MM.1S (cell line): ENCODE data around the gene GPT2.

Experiments used
- DNase-seq: peaks from one replicate; pipeline ENCODE4 v3.0.0-alpha.2; 2015
- H2AFZ ChIP-seq: fragments of 300-600 bp; sonication (generic); 2 replicates; pipeline ENCODE4 v1.6.0; 2016; ENCODE audit warnings: antibody characterized with exemption, low read length
- H3F3A ChIP-seq: fragments of 300-600 bp; sonication (generic); 2 replicates; pipeline ENCODE4 v1.6.1; 2016; ENCODE audit warnings: mild to moderate bottlenecking, antibody characterized with exemption, low read length, moderate library complexity, mixed read lengths; ENCODE audit not compliant: insufficient read depth
- H3K27ac ChIP-seq: fragments of 300-600 bp; sonication (generic); 2 replicates; pipeline ENCODE4 v1.5.1; 2016; ENCODE audit warnings: mild to moderate bottlenecking, low read length
- H3K27me3 ChIP-seq: fragments of 300-600 bp; sonication (generic); replicated peaks from 2 replicates; pipeline ENCODE4 v1.6.0; 2016; ENCODE audit warnings: low read length; ENCODE audit not compliant: insufficient read depth
- H3K36me3 ChIP-seq: fragments of 300-600 bp; sonication (generic); replicated peaks from 2 replicates; pipeline ENCODE4 v1.6.1; 2016; ENCODE audit warnings: mild to moderate bottlenecking, low read length, mixed read lengths; ENCODE audit not compliant: insufficient read depth
- H3K4me1 ChIP-seq: fragments of 300-600 bp; sonication (generic); 2 replicates; pipeline ENCODE4 v1.6.1; 2016; ENCODE audit warnings: low read length, mixed read lengths
- H3K4me2 ChIP-seq: fragments of 300-600 bp; sonication (generic); 2 replicates; pipeline ENCODE4 v1.6.0; 2016; ENCODE audit warnings: low read depth, low read length
- H3K4me3 ChIP-seq: fragments of 300-600 bp; sonication (generic); 2 replicates; pipeline ENCODE4 v1.5.1; 2016; ENCODE audit warnings: low read length, mixed read lengths
- H3K79me2 ChIP-seq: fragments of 300-600 bp; sonication (generic); 2 replicates; pipeline ENCODE4 v1.6.1; 2016; ENCODE audit warnings: mixed run types, low read length, mixed read lengths
- H3K9ac ChIP-seq: fragments of 300-600 bp; sonication (generic); 2 replicates; pipeline ENCODE4 v1.6.1; 2016; ENCODE audit warnings: low read length, mixed read lengths
- H3K9me2 ChIP-seq: fragments of 300-600 bp; sonication (generic); replicated peaks from 2 replicates; pipeline ENCODE4 v1.6.1; 2016; ENCODE audit warnings: mild to moderate bottlenecking, low read length, mixed read lengths; ENCODE audit not compliant: insufficient read depth
- H3K9me3 ChIP-seq: fragments of 300-600 bp; sonication (generic); replicated peaks from 2 replicates; pipeline ENCODE4 v1.6.1; 2016; ENCODE audit warnings: mild to moderate bottlenecking, low read length, mixed read lengths; ENCODE audit not compliant: insufficient read depth
- H4K20me1 ChIP-seq: fragments of 300-600 bp; sonication (generic); 2 replicates; pipeline ENCODE4 v1.6.1; 2016; ENCODE audit warnings: mild to moderate bottlenecking, low read length, moderate library complexity, mixed read lengths; ENCODE audit not compliant: insufficient read depth
- CTCF ChIP-seq: fragments of 300-600 bp; sonication (generic); IDR thresholded peaks from 2 replicates; pipeline ENCODE4 v1.5.1; 2016; ENCODE audit warnings: antibody characterized with exemption, low read length, mixed read lengths
- EZH2 ChIP-seq: fragments of 300-600 bp; sonication (generic); optimal IDR thresholded peaks from 2 replicates; pipeline ENCODE3; 2017; ENCODE audit warnings: low read depth, mild to moderate bottlenecking, antibody characterized with exemption, low read length, mixed read lengths
- EZH2phosphoT487 ChIP-seq: fragments of 300-600 bp; sonication (generic); IDR thresholded peaks from 2 replicates; pipeline ENCODE4 v1.6.1; 2018; ENCODE audit warnings: antibody characterized with exemption, low read length

The GPT2 gene

DNA sequence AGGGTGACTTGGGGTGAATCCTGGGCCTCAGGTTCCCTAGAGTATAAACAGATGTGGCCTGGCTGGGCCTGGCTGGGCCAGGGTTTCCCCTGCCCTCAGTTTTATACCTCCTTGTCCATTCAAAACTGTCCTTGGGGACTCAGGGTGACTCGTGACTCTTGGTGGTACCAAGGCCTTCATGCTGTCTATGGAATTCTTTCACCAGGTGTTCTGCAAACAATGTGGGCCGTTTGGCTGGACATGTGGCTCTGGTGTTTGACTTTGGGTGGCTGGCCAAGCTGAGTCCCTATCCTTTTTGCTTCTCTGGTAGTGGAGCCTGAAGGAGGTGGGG, 3.3 kb downstream of the GPT2 start:
- DNase-seq: no peak
- H3F3A ChIP-seq: no peaks in the 10 kb centered on the region; the same call in 1 of the 2 replicates
- H3K36me3 ChIP-seq: no peaks in the 10 kb centered on the region
- H2AFZ ChIP-seq: no peak overlapping the region
- H3K79me2 ChIP-seq: peaks cover 57% of the 10 kb centered on the region
- H3K27ac ChIP-seq: no peak overlapping the region
- H3K9me3 ChIP-seq: no peaks in the 10 kb centered on the region
- no peaks in the 10 kb centered on the region for H3K9me2 ChIP-seq
- H4K20me1 ChIP-seq: no peaks in the 10 kb centered on the region
- no peaks in the 10 kb centered on the region for H3K27me3 ChIP-seq
- peaks cover 20% of the 10 kb centered on the region for H3K4me1 ChIP-seq
- no peak overlapping the region for H3K9ac ChIP-seq
- no peak overlapping the region for H3K4me3 ChIP-seq
- TF ChIP-seq CTCF: no peak
- no peak for TF ChIP-seq EZH2
- TF ChIP-seq EZH2phosphoT487: no peak
- H3K4me2 ChIP-seq: no peak overlapping the region

GRCh38 chr16:46889245-46889941, 5.2 kb downstream of the GPT2 start:
- Histone ChIP-seq H3K9me3 (no peaks in the 10 kb centered on the region), H3K4me2 (peak overlapping the region; percentile 63), H3K27ac (peak overlapping the region; percentile 50; the same call in 1 of the 2 replicates), H3K36me3 (no peaks in the 10 kb centered on the region), H2AFZ (peak overlapping the region; percentile 12), H3K4me1 (peaks cover 12% of the 10 kb centered on the region), H3K4me3 (no peak overlapping the region; the same call in 1 of the 2 replicates), H4K20me1 (no peaks in the 10 kb centered on the region), H3K9me2 (no peaks in the 10 kb centered on the region), H3K9ac (peak overlapping the region; percentile 36; the same call in 1 of the 2 replicates), H3F3A (no peaks in the 10 kb centered on the region; the same call in 1 of the 2 replicates), H3K79me2 (peaks cover 74% of the 10 kb centered on the region), H3K27me3 (no peaks in the 10 kb centered on the region)
- TF ChIP-seq EZH2 (no peak), EZH2phosphoT487 (no peak), CTCF (no peak)
- DNase-seq: no peak

- Histone ChIP-seq H3K79me2 (peaks cover 71% of the 10 kb centered on the region), H3K36me3 (no peaks in the 10 kb centered on the region), H3K4me3 (peak overlapping the region; percentile 37; the same call in 1 of the 2 replicates), H3K4me2 (peak overlapping the region; percentile 63), H3K27ac (peak overlapping the region; percentile 50; the same call in 1 of the 2 replicates), H3K9ac (peak overlapping the region; percentile 36; the same call in 1 of the 2 replicates), H3K27me3 (no peaks in the 10 kb centered on the region), H3K9me3 (no peaks in the 10 kb centered on the region), H3F3A (no peaks in the 10 kb centered on the region; the same call in 1 of the 2 replicates), H3K9me2 (no peaks in the 10 kb centered on the region), H3K4me1 (peaks cover 12% of the 10 kb centered on the region), H4K20me1 (no peaks in the 10 kb centered on the region), H2AFZ (peak overlapping the region; percentile 12)
- TF ChIP-seq EZH2phosphoT487 (no peak), EZH2 (no peak), CTCF (no peak)
- peak; percentile 67 for DNase-seq
These were observed 5.8 kb downstream of the GPT2 start for GRCh38 chr16:46889942-46890300.
